22Rv1 (cell line): ENCODE measurements around the gene OR1J2.
A peak's percentile ranks its signal among the peaks of the same experiment; 100 is the strongest.

Experiments used
- H3K27ac ChIP-seq: fragments of 450-650 bp; 2 replicates; pipeline ENCODE4 v1.5.1; 2017
- ZFX ChIP-seq: fragments of 450-650 bp; IDR thresholded peaks from 2 replicates; pipeline ENCODE4 v1.6.1; 2017; ENCODE audit warnings: antibody characterized with exemption, borderline replicate concordance
- TF ChIP-seq, protein P1 (sequence below): fragments of 450-650 bp; IDR thresholded peaks from 2 replicates; pipeline ENCODE4 v1.5.1; 2017; ENCODE audit warnings: mild to moderate bottlenecking

OR1J2 gene

DNA sequence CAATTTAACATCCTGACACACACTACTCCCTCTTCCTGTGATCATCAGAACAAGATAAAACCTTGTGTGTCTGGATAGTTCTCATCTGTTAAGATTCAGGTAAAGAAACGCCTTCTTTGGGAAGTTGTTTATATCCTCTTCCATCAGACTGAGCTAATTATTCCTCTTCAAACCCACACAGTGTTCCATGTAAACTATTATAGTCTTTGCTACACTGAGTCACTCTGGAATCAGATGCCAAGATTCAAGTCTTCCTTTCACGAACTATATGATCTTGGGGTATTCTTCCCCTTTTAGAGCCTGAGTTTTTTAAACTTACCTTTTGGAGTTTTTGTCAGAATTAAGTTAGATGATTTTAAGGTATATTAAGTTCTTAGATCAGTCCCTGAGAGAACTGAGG is 34.9 kb upstream of the OR1J2 start:
- no peak overlapping the region for H3K27ac ChIP-seq

DNA sequence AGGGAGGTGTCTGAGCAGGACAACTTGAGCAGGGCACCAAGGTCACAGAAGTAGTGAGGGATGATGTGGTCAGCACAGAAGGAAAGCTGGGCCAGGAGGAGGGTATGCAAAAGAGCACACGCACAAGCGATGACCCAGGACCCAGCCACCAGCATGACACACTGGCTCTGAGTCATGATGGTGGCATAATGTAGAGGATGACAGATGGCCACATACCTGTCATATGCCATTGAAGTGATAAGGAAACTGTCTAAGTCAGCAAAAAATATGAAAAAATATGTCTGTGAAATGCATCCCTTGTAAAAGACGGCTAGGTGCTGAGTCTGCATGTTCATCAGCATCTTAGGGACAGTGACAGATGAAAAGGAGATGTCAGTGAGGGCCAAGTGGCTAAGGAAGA is 33.3 kb upstream of the OR1J2 start:
- no peak overlapping the region for H3K27ac ChIP-seq
- no peak for TF ChIP-seq ZFX
- TF ChIP-seq, protein P1, sequence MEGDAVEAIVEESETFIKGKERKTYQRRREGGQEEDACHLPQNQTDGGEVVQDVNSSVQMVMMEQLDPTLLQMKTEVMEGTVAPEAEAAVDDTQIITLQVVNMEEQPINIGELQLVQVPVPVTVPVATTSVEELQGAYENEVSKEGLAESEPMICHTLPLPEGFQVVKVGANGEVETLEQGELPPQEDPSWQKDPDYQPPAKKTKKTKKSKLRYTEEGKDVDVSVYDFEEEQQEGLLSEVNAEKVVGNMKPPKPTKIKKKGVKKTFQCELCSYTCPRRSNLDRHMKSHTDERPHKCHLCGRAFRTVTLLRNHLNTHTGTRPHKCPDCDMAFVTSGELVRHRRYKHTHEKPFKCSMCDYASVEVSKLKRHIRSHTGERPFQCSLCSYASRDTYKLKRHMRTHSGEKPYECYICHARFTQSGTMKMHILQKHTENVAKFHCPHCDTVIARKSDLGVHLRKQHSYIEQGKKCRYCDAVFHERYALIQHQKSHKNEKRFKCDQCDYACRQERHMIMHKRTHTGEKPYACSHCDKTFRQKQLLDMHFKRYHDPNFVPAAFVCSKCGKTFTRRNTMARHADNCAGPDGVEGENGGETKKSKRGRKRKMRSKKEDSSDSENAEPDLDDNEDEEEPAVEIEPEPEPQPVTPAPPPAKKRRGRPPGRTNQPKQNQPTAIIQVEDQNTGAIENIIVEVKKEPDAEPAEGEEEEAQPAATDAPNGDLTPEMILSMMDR: no peak

More for the DNA sequence above, 34.9 kb upstream of the OR1J2 start:
- TF ChIP-seq ZFX: no peak
- TF ChIP-seq, protein P1: no peak

DNA sequence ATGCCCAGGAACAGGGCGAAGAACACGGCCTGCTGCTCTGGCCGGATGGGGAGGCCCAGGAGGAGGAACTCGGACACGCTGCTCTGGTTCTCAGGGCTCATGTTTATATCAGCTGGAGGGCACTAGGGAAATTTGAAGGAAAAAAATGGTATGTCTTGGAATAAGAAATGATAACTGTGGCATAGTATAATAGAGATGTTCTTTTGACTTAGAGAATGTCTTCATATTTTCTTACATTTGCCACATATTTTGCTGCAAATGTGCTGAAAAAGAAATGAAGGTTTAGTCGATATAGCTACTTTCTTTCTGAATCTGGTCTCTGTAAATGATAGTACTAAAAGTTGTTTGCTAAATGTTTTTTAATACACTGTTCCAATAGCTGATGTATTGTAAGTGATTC is 32.8 kb upstream of the OR1J2 start, which contains the start of gene OR1J1:
OR1J1 (minus strand) TSS at position 101 of the 400 bp plus-strand sequence; CDS start at position 101, 0 bp downstream.
- no peak for TF ChIP-seq ZFX
- TF ChIP-seq, protein P1: no peak
- H3K27ac ChIP-seq: no peak within 1 kb of the TSS

DNA sequence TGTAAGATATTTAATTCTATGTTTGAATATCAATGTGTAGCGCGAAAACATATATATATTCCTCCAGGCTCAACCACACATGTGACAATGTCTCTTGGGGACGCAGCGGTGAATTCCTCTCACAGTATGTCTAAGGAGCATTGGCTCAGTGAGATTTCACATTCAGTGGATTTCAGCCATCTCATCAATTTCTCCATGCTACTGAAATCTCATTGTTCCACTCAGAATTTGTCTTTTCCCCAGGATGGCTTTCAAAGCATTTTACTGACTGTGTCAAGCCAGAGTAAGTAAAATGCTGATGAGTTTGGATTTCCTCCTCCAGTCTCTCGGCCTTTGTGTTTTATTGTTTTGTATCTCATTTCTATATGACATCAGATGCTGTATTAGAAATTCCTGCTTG is 31.5 kb upstream of the OR1J2 start:
- H3K27ac ChIP-seq: no peak overlapping the region
- no peak for TF ChIP-seq ZFX
- TF ChIP-seq, protein P1: no peak

DNA sequence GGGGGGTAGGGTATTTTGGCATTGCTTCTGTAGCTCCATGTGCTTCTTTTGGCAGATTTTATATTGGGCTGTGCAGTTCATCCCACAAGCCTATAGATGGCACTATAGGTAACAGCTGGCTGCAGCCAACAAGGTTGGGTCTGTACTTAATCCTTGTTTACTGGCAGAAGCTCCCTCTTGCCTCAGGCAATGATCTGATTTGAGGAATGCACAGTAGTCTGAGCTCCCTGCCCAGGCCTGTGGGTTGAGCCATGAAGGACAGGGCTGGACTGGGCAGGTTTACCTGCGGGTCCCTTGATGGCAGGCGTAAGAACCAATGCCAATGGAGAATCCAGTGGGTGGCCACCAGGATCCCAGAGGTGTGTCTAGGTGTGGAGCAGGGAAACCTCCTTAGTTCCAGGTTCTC is 11.7 kb upstream of the OR1J2 start:
- no peak overlapping the region for H3K27ac ChIP-seq
- TF ChIP-seq, protein P1: peak; percentile 94
- no peak for TF ChIP-seq ZFX

DNA sequence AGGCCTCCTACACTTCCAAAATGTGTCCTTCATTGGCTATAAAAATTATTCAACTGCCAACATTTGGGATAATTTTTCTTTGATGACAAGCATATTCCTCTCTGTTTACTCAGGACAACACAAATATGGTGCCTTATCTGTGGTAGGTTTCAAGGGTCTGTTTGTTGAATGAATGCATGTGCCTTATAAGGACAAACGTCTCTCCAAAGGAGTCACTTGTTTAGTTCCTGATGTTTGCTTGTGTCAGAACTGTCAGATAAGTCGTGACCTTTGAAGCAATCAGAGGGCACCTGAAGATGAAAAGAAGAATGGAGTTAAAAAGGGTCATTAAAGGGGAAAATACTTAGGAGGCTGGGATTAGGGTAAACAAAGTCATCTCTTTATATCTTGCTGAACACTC is 3.6 kb upstream of the OR1J2 start:
- no peak overlapping the region for H3K27ac ChIP-seq
- no peak for TF ChIP-seq ZFX
- TF ChIP-seq, protein P1: no peak

DNA sequence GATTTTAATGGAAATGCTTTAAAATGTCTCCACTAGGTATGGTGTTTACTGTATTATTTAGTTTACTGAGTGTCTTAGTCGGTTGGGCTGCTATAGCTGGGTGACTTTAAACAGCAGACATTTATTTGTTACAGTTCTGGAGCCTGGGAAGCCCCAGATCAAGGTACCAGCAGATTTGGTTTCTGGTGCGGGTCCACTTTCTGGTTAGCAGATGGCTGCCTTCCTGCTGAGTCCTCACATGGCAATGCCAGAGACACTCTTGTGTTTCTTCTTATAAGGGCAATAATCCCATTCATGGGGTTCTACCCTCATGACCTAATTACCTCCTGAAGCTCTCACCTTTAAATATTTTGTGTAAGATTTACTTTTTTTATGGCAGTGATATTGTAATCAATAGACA is 7.6 kb downstream of the OR1J2 start:
- H3K27ac ChIP-seq: no peak overlapping the region
- TF ChIP-seq, protein P1: no peak
- no peak for TF ChIP-seq ZFX
